ENCODE results near the gene GPRC5B.

DNA sequence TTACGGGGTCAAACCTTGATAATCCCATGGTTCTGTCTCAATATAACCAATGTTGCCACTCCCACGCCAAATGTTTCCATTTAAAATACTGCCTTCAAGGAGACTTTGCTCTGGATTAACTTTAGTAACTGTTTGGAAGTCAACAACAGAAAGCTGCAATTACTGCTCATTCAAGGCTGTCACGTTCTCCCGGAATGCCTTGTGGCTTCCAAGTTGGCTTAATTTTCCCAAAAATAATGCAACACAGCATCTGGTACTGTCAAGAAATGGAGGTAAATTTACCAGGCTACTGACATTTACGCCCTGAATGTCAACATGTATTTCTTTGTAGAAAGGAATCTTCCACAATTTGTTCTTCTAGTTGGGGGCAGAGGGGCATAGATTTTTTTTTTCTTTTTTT is 38.2 kb downstream of the GPRC5B start:
- TF ChIP-seq, protein P1, sequence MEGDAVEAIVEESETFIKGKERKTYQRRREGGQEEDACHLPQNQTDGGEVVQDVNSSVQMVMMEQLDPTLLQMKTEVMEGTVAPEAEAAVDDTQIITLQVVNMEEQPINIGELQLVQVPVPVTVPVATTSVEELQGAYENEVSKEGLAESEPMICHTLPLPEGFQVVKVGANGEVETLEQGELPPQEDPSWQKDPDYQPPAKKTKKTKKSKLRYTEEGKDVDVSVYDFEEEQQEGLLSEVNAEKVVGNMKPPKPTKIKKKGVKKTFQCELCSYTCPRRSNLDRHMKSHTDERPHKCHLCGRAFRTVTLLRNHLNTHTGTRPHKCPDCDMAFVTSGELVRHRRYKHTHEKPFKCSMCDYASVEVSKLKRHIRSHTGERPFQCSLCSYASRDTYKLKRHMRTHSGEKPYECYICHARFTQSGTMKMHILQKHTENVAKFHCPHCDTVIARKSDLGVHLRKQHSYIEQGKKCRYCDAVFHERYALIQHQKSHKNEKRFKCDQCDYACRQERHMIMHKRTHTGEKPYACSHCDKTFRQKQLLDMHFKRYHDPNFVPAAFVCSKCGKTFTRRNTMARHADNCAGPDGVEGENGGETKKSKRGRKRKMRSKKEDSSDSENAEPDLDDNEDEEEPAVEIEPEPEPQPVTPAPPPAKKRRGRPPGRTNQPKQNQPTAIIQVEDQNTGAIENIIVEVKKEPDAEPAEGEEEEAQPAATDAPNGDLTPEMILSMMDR (IDR thresholded peaks at IDR 0.05): no peak
- TF ChIP-seq ZNF302 (CRISPR knock-in tag; IDR thresholded peaks at IDR 0.05): no peak
